Measurements from ENCODE around the gene DLK1.

DLK1 gene

DNA sequence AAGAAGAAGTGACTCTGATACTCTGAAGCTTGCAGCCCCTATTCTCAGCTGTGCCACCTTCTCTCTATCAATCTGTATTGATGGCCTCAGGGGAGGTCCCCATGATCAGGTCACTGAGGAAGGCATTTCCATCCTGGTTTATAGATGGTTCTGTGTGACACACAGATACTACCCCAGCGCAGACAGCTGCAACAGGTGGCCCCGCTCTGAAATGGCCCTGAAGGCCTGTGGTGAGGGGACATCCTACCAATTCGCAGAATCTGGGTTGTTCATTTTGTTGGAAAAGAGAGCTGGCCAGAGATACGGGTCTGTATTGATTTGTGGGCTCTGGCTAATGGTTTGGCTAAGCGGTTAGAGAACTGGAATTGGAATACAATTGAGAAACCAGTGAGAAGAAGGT is 21.7 kb downstream of the DLK1 start:
- TF ChIP-seq, protein P1, sequence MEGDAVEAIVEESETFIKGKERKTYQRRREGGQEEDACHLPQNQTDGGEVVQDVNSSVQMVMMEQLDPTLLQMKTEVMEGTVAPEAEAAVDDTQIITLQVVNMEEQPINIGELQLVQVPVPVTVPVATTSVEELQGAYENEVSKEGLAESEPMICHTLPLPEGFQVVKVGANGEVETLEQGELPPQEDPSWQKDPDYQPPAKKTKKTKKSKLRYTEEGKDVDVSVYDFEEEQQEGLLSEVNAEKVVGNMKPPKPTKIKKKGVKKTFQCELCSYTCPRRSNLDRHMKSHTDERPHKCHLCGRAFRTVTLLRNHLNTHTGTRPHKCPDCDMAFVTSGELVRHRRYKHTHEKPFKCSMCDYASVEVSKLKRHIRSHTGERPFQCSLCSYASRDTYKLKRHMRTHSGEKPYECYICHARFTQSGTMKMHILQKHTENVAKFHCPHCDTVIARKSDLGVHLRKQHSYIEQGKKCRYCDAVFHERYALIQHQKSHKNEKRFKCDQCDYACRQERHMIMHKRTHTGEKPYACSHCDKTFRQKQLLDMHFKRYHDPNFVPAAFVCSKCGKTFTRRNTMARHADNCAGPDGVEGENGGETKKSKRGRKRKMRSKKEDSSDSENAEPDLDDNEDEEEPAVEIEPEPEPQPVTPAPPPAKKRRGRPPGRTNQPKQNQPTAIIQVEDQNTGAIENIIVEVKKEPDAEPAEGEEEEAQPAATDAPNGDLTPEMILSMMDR (IDR thresholded peaks at IDR 0.05; ENCODE audit: extremely low read depth, missing control alignments), result no peak
- DNase-seq (ENCODE audit: low spot score), result no peak

GRCh38 chr14:100748944-100749343 is 22.3 kb downstream of the DLK1 start:
- TF ChIP-seq, protein P1 (IDR thresholded peaks at IDR 0.05; ENCODE audit: extremely low read depth, missing control alignments), result no peak
- DNase-seq (ENCODE audit: low spot score), result no peak

DNA sequence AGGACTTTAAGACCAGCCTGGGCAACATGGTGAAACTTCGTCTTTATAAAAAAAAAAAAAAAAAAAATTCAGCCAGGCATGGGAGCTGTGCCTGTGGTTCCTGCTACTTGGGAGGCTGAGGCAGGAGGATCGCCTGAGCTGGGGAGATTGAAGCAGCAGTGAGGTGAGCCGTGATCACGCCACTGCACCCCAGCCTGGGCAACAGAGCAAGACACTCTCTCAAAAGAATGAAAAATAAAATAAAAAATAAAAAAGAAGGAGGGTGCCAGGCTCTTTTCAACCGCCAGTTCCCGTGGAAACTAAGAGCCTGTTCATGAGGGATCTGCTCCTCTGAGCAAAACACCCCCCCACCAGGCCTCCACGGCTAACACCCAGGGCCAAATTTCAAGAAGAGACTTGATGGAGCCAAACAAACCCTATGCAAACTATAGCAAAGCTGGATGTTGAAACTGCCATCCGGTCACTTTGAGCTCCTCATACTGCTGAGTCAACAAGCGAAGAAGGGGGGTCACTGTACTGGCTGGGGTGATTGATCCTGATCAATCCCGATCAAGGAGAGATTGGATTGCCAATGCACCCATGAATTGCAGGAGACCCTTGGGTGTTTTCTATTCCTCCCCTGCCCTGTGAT is 23.4 kb downstream of the DLK1 start:
- TF ChIP-seq, protein P1 (IDR thresholded peaks at IDR 0.05; ENCODE audit: extremely low read depth, missing control alignments), result no peak
- no peak for DNase-seq (ENCODE audit: low spot score)

DNA sequence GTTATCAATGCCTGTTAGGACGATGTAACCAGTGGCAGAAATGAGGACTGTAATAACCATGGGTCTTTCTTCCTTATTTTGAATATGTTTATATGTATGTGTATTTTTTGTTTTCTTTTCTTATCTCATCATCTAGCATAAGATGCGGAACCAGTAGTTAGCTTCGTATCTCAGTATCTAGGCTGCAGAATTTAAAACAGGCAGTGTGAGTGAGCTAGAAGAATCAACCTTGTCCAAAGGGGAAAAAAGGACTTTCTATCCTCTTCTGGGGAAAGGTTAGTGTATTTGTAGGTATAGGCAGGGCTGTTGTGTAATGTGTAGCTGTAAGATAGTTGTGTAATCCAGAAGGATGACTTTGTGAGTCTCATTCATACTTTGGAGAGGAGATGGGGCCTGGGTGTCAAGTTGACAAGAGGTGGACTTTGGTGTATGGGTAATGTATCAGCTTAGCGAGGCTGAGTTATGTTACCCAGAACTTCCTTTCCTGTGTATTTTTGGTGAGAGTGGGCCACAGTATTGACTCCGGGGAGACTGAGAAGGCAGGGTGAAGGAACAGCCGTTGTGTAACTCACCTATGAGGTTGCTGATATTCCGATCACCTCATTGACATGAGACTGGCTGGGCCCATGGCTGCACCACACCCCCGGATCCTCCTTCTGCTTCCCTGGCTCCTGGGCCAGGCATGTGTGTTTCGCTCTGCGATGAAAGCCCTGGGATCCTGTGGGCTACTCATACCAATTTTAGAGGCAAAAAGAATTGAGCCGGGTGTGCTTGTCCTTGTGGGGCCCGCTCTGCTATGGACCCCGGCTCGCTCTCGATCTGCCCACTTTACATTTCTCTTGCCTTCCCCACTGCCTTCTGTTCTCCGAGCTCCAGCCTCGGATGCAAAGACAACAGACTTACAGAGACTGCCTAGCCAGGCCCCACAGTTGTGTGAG is 24.3 kb downstream of the DLK1 start:
- TF ChIP-seq, protein P1 (IDR thresholded peaks at IDR 0.05; ENCODE audit: extremely low read depth, missing control alignments), result no peak
- no peak for DNase-seq (ENCODE audit: low spot score)

DNA sequence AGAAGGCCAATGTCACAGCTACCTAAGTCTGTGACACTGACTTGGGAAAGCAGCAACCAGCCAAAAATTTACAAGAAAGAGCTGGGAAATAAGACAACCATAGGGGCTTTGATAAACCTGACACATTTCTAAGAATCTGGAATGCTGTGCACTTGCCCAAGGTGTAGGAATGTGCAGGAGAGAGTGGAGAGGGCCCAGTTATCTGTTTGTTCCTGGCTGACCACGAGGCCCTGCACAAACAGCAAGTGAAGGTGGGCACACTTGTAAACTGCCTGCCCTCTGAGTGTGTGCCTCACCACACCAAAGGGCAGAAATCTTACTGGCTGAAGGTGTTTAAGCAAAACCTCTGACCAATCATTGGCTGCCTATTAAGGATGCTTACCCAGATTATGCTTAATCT is 27.3 kb downstream of the DLK1 start:
- TF ChIP-seq, protein P1 (IDR thresholded peaks at IDR 0.05; ENCODE audit: extremely low read depth, missing control alignments), result no peak
- no peak for DNase-seq (ENCODE audit: low spot score)

- TF ChIP-seq, protein P1 (IDR thresholded peaks at IDR 0.05; ENCODE audit: extremely low read depth, missing control alignments), result no peak
- DNase-seq (ENCODE audit: low spot score), result no peak
These were observed 29.0 kb downstream of the DLK1 start for GRCh38 chr14:100755649-100756048.

GRCh38 chr14:100761481-100761880 is 34.8 kb downstream of the DLK1 start:
- TF ChIP-seq, protein P1 (IDR thresholded peaks at IDR 0.05; ENCODE audit: extremely low read depth, missing control alignments), result no peak
- no peak for DNase-seq (ENCODE audit: low spot score)

Measured in GM20000 (cell line).